Natural killer cell (primary cell): ENCODE results near the gene RGS3. TPM values are rescaled to one million over a fixed set of nuclear protein-coding genes. Genes with fewer than 3 reads are reported as not detected.

Experiments
- ATAC-seq, 3 donors: fragments of 150-1000 bp in 2 of 3; fragments of 200-7000 bp in 1 of 3; cut with Tn5 transposase; 1 replicate in 1 of 3; 2 replicates in 2 of 3; pipeline ENCODE4 v1.10.0; 2021; ENCODE audit warnings: mild to moderate bottlenecking in 2 of 3, moderate library complexity in 2 of 3
- DNase-seq, 2 donors: peaks; one replicate each; pipeline versions ENCODE4 v3.0.0 to v3.0.0-alpha.2; 2013 to 2021; ENCODE audit warnings: mixed read lengths in 1 of 2
- H3K27ac ChIP-seq: one replicate; pipeline ENCODE4 v1.5.1; 2013; ENCODE audit warnings: mild to moderate bottlenecking, low read length
- H3K27me3 ChIP-seq: one replicate; pipeline ENCODE4 v1.6.1; 2013; ENCODE audit warnings: low read length; ENCODE audit not compliant: control insufficient read depth, insufficient read depth
- H3K36me3 ChIP-seq: one replicate; pipeline ENCODE4 v1.6.1; 2013; ENCODE audit warnings: low read length; ENCODE audit not compliant: control insufficient read depth, insufficient read depth
- H3K4me1 ChIP-seq: one replicate; pipeline ENCODE4 v1.6.1; 2013; ENCODE audit warnings: low read length; ENCODE audit not compliant: control insufficient read depth, insufficient read depth
- H3K4me3 ChIP-seq: one replicate; pipeline ENCODE4 v1.5.1; 2013; ENCODE audit warnings: low read length
- H3K9me3 ChIP-seq: one replicate; pipeline ENCODE4 v1.6.1; 2013; ENCODE audit warnings: low read length; ENCODE audit not compliant: control insufficient read depth, insufficient read depth
- H3K27ac Mint-ChIP-seq, 2 donors: one replicate each; pipeline ENCODE4 v1.8.0; 2022; ENCODE audit warnings: mild to moderate bottlenecking in 2 of 2, mixed read lengths in 2 of 2, moderate library complexity in 1 of 2
- H3K27me3 Mint-ChIP-seq, 2 donors: one replicate each; pipeline ENCODE4 v1.8.0; 2022; ENCODE audit warnings: low read depth in 2 of 2, mixed read lengths in 2 of 2
- H3K36me3 Mint-ChIP-seq: one replicate; pipeline ENCODE4 v1.8.0; 2022; ENCODE audit warnings: mixed read lengths
- H3K4me1 Mint-ChIP-seq, 2 donors: one replicate each; pipeline ENCODE4 v1.8.0; 2022; ENCODE audit warnings: mixed read lengths in 2 of 2
- H3K4me3 Mint-ChIP-seq: one replicate; pipeline ENCODE4 v1.8.0; 2022; ENCODE audit warnings: mild to moderate bottlenecking, moderate library complexity, mixed read lengths
- H3K9me3 Mint-ChIP-seq, 2 donors: one replicate each; pipeline ENCODE4 v1.8.0; 2022; ENCODE audit warnings: mixed read lengths in 2 of 2
- CTCF ChIP-seq: fragments of 200-600 bp; IDR thresholded peaks from one replicate; pipeline ENCODE4 v1.8.0; 2022; ENCODE audit warnings: antibody characterized with exemption
- WGBS: methylation state at CpG from one replicate; pipeline ENCODE4 v1.1.7; 2013; ENCODE audit warnings: missing lambda C conversion rate; ENCODE audit not compliant: insufficient coverage; 5-methylcytosine and 5-hydroxymethylcytosine counted together
- intact Hi-C: fragments of 100-400 bp; cut with micrococcal nuclease; formaldehyde crosslinking; loops from one replicate; pipeline ENCODE4 v1.14.2; 2022
- total RNA-seq, 4 donors: library from RNA; stranded (reverse); fragments of 120-200 nt in 1 of 4; gene quantifications; one replicate each; pipeline versions ENCODE4 v1.2.3 to v1.2.4, GENCODE V29; 2013 to 2022

RGS3 gene
- total RNA-seq, 3 donors from 2014 or later (not counting 1 experiment from before 2014, with no cell fraction given), result 148 to 269 (median 190) TPM

GRCh38 chr9:113521693-113522255 lies 58.2 kb downstream of the RGS3 start:
- DNase-seq (no peak), ATAC-seq (no peak)
- intact Hi-C loops, result loop anchor here (5.0 kb wide), 1 partner anchor 846 kb away; no protein-coding TSS in a partner anchor
- Mint-ChIP-seq H3K9me3 (no peaks in the 10 kb centered on the region), H3K4me3 (peak overlapping the region; percentile 91), H3K4me1 (peaks cover 97% of the 10 kb centered on the region in 2 donors), H3K36me3 (peaks cover 19% of the 10 kb centered on the region), H3K27me3 (no peaks in the 10 kb centered on the region), H3K27ac (peak overlapping the region; percentile 88 to 98)
- Histone ChIP-seq H3K4me3 (peak overlapping the region; percentile 8), H3K27me3 (no peaks in the 10 kb centered on the region), H3K27ac (peak overlapping the region; percentile 70), H3K9me3 (no peaks in the 10 kb centered on the region), H3K36me3 (peaks cover 33% of the 10 kb centered on the region), H3K4me1 (peaks cover 68% of the 10 kb centered on the region)
- 71% methylated on average over 1 of the region's 2 CpGs for WGBS
- TF ChIP-seq CTCF, result no peak

- H3K36me3 ChIP-seq, result peaks cover 37% of the 10 kb centered on the region
- 63% methylated on average over 1 of the region's 1 CpG for WGBS
- ATAC-seq, result no peak
- H3K9me3 Mint-ChIP-seq, result no peaks in the 10 kb centered on the region
- H3K36me3 Mint-ChIP-seq, result peaks cover 19% of the 10 kb centered on the region
- H3K27me3 Mint-ChIP-seq, result no peaks in the 10 kb centered on the region
- peak overlapping the region; percentile 26 for H3K4me3 ChIP-seq
- no peaks in the 10 kb centered on the region for H3K27me3 ChIP-seq
- intact Hi-C loops, result loop anchor here (5.0 kb wide), 1 partner anchor 845 kb away; no protein-coding TSS in a partner anchor
- no peak for DNase-seq
- peaks cover 70% of the 10 kb centered on the region for H3K4me1 ChIP-seq
- H3K27ac ChIP-seq, result peak overlapping the region; percentile 70
- TF ChIP-seq CTCF, result no peak
- H3K4me3 Mint-ChIP-seq, result peak overlapping the region; percentile 91
- H3K27ac Mint-ChIP-seq, result peak overlapping the region; percentile 88 to 98
- no peaks in the 10 kb centered on the region for H3K9me3 ChIP-seq
- H3K4me1 Mint-ChIP-seq, result peaks cover 97% of the 10 kb centered on the region in 2 donors
Observed at GRCh38 chr9:113522419-113522818, 58.9 kb downstream of the RGS3 start.

- H3K36me3 ChIP-seq, result peaks cover 41% of the 10 kb centered on the region
- no peak for ATAC-seq
- peaks cover 97% of the 10 kb centered on the region in 2 donors for H3K4me1 Mint-ChIP-seq
- peaks cover 74% of the 10 kb centered on the region for H3K4me1 ChIP-seq
- TF ChIP-seq CTCF, result no peak
- 58% methylated on average over 8 of the region's 8 CpGs for WGBS
- no peaks in the 10 kb centered on the region for H3K9me3 ChIP-seq
- H3K27me3 ChIP-seq, result no peaks in the 10 kb centered on the region
- peak overlapping the region; percentile 88 to 98 for H3K27ac Mint-ChIP-seq
- peak overlapping the region; percentile 70 for H3K27ac ChIP-seq
- peak overlapping the region; percentile 26 for H3K4me3 ChIP-seq
- peak overlapping the region; percentile 91 for H3K4me3 Mint-ChIP-seq
- peak in 1 of 2 donors; percentile 13 for DNase-seq
- no peaks in the 10 kb centered on the region for H3K27me3 Mint-ChIP-seq
- H3K36me3 Mint-ChIP-seq, result peaks cover 19% of the 10 kb centered on the region
- intact Hi-C loops, result loop anchor here (5.0 kb wide), 1 partner anchor 844 kb away; no protein-coding TSS in a partner anchor
- no peaks in the 10 kb centered on the region for H3K9me3 Mint-ChIP-seq
Observed at GRCh38 chr9:113522858-113523257, 59.3 kb downstream of the RGS3 start.
